HG03571 (cell line): ENCODE results near the gene SMARCAD1.

Experiments used
- ATAC-seq: cut with Tn5 transposase; IDR thresholded peaks from one replicate; pipeline ENCODE4 v1.9.1; 2021; ENCODE audit not compliant: unreplicated experiment

The SMARCAD1 gene

GRCh38 chr4:94226763-94227162 is 19.1 kb downstream of the SMARCAD1 start:
- no peak for ATAC-seq

- ATAC-seq = no peak
Observed at GRCh38 chr4:94228493-94229216, 21.0 kb downstream of the SMARCAD1 start.

- ATAC-seq = no peak
Observed at GRCh38 chr4:94232519-94232918, 24.9 kb downstream of the SMARCAD1 start.

- no peak for ATAC-seq
Observed at GRCh38 chr4:94235825-94236224, 28.2 kb downstream of the SMARCAD1 start.

- no peak for ATAC-seq
Observed at GRCh38 chr4:94237271-94237670, 29.6 kb downstream of the SMARCAD1 start.

- ATAC-seq = no peak
Observed at GRCh38 chr4:94238160-94238559, 30.5 kb downstream of the SMARCAD1 start.

- no peak for ATAC-seq
Observed at GRCh38 chr4:94240384-94240783, 32.7 kb downstream of the SMARCAD1 start.

- no peak for ATAC-seq
Observed at GRCh38 chr4:94244087-94244828, 36.6 kb downstream of the SMARCAD1 start.

GRCh38 chr4:94244829-94245185 is 37.1 kb downstream of the SMARCAD1 start:
- no peak for ATAC-seq

- ATAC-seq = no peak
Observed at GRCh38 chr4:94251094-94251493, 43.4 kb downstream of the SMARCAD1 start.

GRCh38 chr4:94253036-94253435 is 45.4 kb downstream of the SMARCAD1 start:
- no peak for ATAC-seq

- no peak for ATAC-seq
Observed at GRCh38 chr4:94256144-94256783, 48.6 kb downstream of the SMARCAD1 start.

GRCh38 chr4:94256828-94257227 is 49.2 kb downstream of the SMARCAD1 start:
- ATAC-seq = no peak

GRCh38 chr4:94262163-94263016 is 54.7 kb downstream of the SMARCAD1 start:
- no peak for ATAC-seq

- ATAC-seq = no peak
Observed at GRCh38 chr4:94267037-94267436, 59.4 kb downstream of the SMARCAD1 start.

- ATAC-seq = no peak
Observed at GRCh38 chr4:94271248-94271647, 63.6 kb downstream of the SMARCAD1 start.

GRCh38 chr4:94274912-94275311 is 67.2 kb downstream of the SMARCAD1 start:
- ATAC-seq = no peak

- ATAC-seq = no peak
Observed at GRCh38 chr4:94276204-94276603, 68.5 kb downstream of the SMARCAD1 start.

GRCh38 chr4:94277534-94277933 is 69.9 kb downstream of the SMARCAD1 start:
- no peak for ATAC-seq

- ATAC-seq = no peak
Observed at GRCh38 chr4:94278781-94279180, 71.1 kb downstream of the SMARCAD1 start.

- ATAC-seq = peak; percentile 72
Observed at GRCh38 chr4:94284889-94285288, 77.2 kb downstream of the SMARCAD1 start.
